HCT116 (cell line): ENCODE data around the gene CHAD. TPM values are rescaled to one million over a fixed set of nuclear protein-coding genes. Genes with fewer than 3 reads are reported as not detected.

Source experiments
- ATAC-seq: fragments of 200-7000 bp; cut with Tn5 transposase; 2 replicates; pipeline ENCODE4 v1.9.1; 2020; ENCODE audit warnings: mild to moderate bottlenecking, moderate library complexity
- BruUV-seq: library from RNA; stranded (reverse); fragments of 400-500 nt; replicated peaks from 2 replicates; lab custom pipeline; 2021; lab: Mats Ljungman, UMichigan
- CTCF ChIA-PET: fragments of 300-600 bp; sonication (Branson Sonifier 250); formaldehyde crosslinking; loops from one replicate; lab custom pipeline; 2021; ENCODE audit warnings: antibody characterized with exemption; lab: Charles Lee
- POLR2A ChIA-PET: fragments of 300-600, 350-600 bp; sonication (Branson Sonifier 250); formaldehyde crosslinking; loops from one replicate; lab custom pipeline; 2021; ENCODE audit warnings: antibody characterized with exemption; lab: Charles Lee
- RAD21 ChIA-PET, 2 experiments: fragments of 300-600 bp; sonication (Branson Sonifier 250); formaldehyde crosslinking; loops; one replicate each; lab custom pipeline; 2023; ENCODE audit warnings: low total read pairs in 2 of 2; ENCODE audit not compliant: uncharacterized antibody in 2 of 2, unreplicated experiment in 2 of 2, low non-redundant PET in 1 of 2; lab: Charles Lee
- DNase-seq: peaks from one replicate; pipeline ENCODE4 v3.0.0-alpha.2; 2010; ENCODE audit warnings: low read depth, low spot score
- H2AFZ ChIP-seq: fragments of 200-600 bp; shearing (Covaris generic), sonication (generic); 2 replicates; pipeline ENCODE4 v1.6.1; 2017; ENCODE audit warnings: low read depth, mixed run types, mixed read lengths, antibody characterized with exemption, low read length; ENCODE audit not compliant: poor library complexity, severe bottlenecking
- H3K27ac ChIP-seq: 2 replicates; pipeline ENCODE4 v1.5.1; 2012; ENCODE audit warnings: low read depth, low read length
- H3K27me3 ChIP-seq: fragments of 200-600 bp; sonication (generic); 2 replicates; pipeline ENCODE4 v1.6.1; 2016; ENCODE audit warnings: mixed run types, low read length, mixed read lengths; ENCODE audit not compliant: insufficient read depth
- H3K36me3 ChIP-seq, 2 experiments: fragments of 200-500 bp in 1 of 2; fragments of 200-600 bp in 1 of 2; sonication (Bioruptor generic) in 1 of 2; sonication (generic) in 1 of 2; 2 replicates each; pipeline versions ENCODE4 v1.5.1 to v1.6.1; 2014 to 2016; ENCODE audit warnings: low read length in 2 of 2, inconsistent platforms in 1 of 2, mixed read lengths in 1 of 2, mixed run types in 1 of 2; ENCODE audit not compliant: insufficient read depth in 2 of 2, control insufficient read depth in 1 of 2
- H3K4me1 ChIP-seq, 2 experiments: fragments of 200-600 bp in 1 of 2; sonication (generic) in 1 of 2; 2 replicates each; pipeline versions ENCODE4 v1.5.1 to v1.6.1; 2012 to 2017; ENCODE audit warnings: low read length in 2 of 2, inconsistent platforms in 1 of 2, mild to moderate bottlenecking in 1 of 2, mixed read lengths in 1 of 2, mixed run types in 1 of 2, moderate library complexity in 1 of 2; ENCODE audit not compliant: insufficient read depth in 2 of 2, control insufficient read depth in 1 of 2
- H3K4me2 ChIP-seq: fragments of 200-600 bp; sonication (generic); 2 replicates; pipeline ENCODE4 v1.6.1; 2017; ENCODE audit warnings: mixed run types, low read length, mixed read lengths
- H3K4me3 ChIP-seq, 2 experiments: fragments of 200-600 bp in 1 of 2; sonication (generic) in 1 of 2; replicated peaks in 1 of 2; 2 replicates each; pipeline ENCODE4 v1.5.1; 2011 to 2016; ENCODE audit warnings: low read length in 2 of 2, control low read depth in 1 of 2, low read depth in 1 of 2, mild to moderate bottlenecking in 1 of 2, mixed read lengths in 1 of 2, mixed run types in 1 of 2
- H3K79me2 ChIP-seq: fragments of 200-600 bp; sonication (generic); 2 replicates; pipeline ENCODE4 v1.6.1; 2017; ENCODE audit warnings: mild to moderate bottlenecking, mixed run types, low read length, moderate library complexity, mixed read lengths; ENCODE audit not compliant: insufficient read depth
- H3K9ac ChIP-seq: fragments of 200-600 bp; sonication (generic); 2 replicates; pipeline ENCODE4 v1.6.1; 2016; ENCODE audit warnings: low read length, mixed read lengths
- H3K9me2 ChIP-seq: fragments of 200-600 bp; sonication (generic), shearing (Covaris generic); 2 replicates; pipeline ENCODE4 v1.6.1; 2017; ENCODE audit warnings: mixed run types, mild to moderate bottlenecking, moderate library complexity; ENCODE audit not compliant: insufficient read depth
- H3K9me3 ChIP-seq, 2 experiments: fragments of 200-500 bp in 1 of 2; fragments of 200-600 bp in 1 of 2; sonication (Bioruptor generic) in 1 of 2; sonication (generic) in 1 of 2; 2 replicates each; pipeline ENCODE4 v1.6.1; 2014 to 2017; ENCODE audit warnings: low read length in 2 of 2, mixed read lengths in 2 of 2, inconsistent platforms in 1 of 2, low read depth in 1 of 2, mild to moderate bottlenecking in 1 of 2, mixed run types in 1 of 2, moderate library complexity in 1 of 2; ENCODE audit not compliant: control insufficient read depth in 1 of 2, insufficient read depth in 1 of 2
- H4K20me1 ChIP-seq: fragments of 200-600 bp; sonication (generic), shearing (Covaris generic); 2 replicates; pipeline ENCODE4 v1.6.1; 2017; ENCODE audit warnings: mixed run types, mild to moderate bottlenecking, moderate library complexity; ENCODE audit not compliant: insufficient read depth
- EZH2phosphoT487 ChIP-seq: fragments of 200-600 bp; IDR thresholded peaks from 2 replicates; pipeline ENCODE4 v1.6.1; 2018; ENCODE audit warnings: antibody characterized with exemption, borderline replicate concordance
- POLR2AphosphoS5 ChIP-seq: IDR thresholded peaks from 2 replicates; pipeline ENCODE4 v1.6.1; 2011; ENCODE audit warnings: mild to moderate bottlenecking, low read depth, low read length, moderate library complexity
- RAD21 ChIP-seq: IDR thresholded peaks from 2 replicates; pipeline ENCODE4 v1.6.1; 2012; ENCODE audit warnings: low read depth, mild to moderate bottlenecking
- intact Hi-C: fragments of 100-400 bp; cut with micrococcal nuclease; formaldehyde crosslinking; loops from 2 replicates; pipeline ENCODE4 v1.10.0; 2022
- total RNA-seq: library from RNA; stranded (reverse); gene quantifications from one replicate; pipeline ENCODE4 v1.2.1, GENCODE V29; 2021; ENCODE audit not compliant: unreplicated experiment
- TF ChIP-seq, protein P1 (sequence below), 3 experiments: fragments of 200-600 bp in 1 of 3; sonication (generic) in 1 of 3; IDR thresholded peaks in 2 of 3; conservative IDR thresholded peaks in 1 of 3; 2 replicates each; pipeline ENCODE4 v1.5.1; 2012 to 2017; ENCODE audit warnings: low read depth in 2 of 3, low read length in 2 of 3, antibody characterized with exemption in 1 of 3, borderline replicate concordance in 1 of 3, control low read depth in 1 of 3, mild to moderate bottlenecking in 1 of 3, mixed read lengths in 1 of 3, mixed run types in 1 of 3, moderate library complexity in 1 of 3; ENCODE audit not compliant: insufficient read depth in 1 of 3

CHAD gene
- total RNA-seq, 1 experiment from 2014 or later, result not detected

GRCh38 chr17:50458701-50459676 is 9.7 kb downstream of the CHAD start:
- peak; percentile 75 for ATAC-seq
- peak; percentile 15 for DNase-seq

More at GRCh38 chr17:50458701-50459676, 9.7 kb downstream of the CHAD start:
- intact Hi-C loops, result no loop called here
- H3K4me2 ChIP-seq, result peak overlapping the region; percentile 37
- TF ChIP-seq EZH2phosphoT487 (no peak), RAD21 (no peak), POLR2AphosphoS5 (0 out of 2 replicates have a peak, but pooled peaks have one; percentile 12)
- TF ChIP-seq, protein P1, sequence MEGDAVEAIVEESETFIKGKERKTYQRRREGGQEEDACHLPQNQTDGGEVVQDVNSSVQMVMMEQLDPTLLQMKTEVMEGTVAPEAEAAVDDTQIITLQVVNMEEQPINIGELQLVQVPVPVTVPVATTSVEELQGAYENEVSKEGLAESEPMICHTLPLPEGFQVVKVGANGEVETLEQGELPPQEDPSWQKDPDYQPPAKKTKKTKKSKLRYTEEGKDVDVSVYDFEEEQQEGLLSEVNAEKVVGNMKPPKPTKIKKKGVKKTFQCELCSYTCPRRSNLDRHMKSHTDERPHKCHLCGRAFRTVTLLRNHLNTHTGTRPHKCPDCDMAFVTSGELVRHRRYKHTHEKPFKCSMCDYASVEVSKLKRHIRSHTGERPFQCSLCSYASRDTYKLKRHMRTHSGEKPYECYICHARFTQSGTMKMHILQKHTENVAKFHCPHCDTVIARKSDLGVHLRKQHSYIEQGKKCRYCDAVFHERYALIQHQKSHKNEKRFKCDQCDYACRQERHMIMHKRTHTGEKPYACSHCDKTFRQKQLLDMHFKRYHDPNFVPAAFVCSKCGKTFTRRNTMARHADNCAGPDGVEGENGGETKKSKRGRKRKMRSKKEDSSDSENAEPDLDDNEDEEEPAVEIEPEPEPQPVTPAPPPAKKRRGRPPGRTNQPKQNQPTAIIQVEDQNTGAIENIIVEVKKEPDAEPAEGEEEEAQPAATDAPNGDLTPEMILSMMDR (IDR thresholded peaks at IDR 0.05 in 2 of 3, conservative IDR thresholded peaks at IDR 0.05 in 1 of 3; ENCODE audit: borderline replicate concordance in 1 of 3, insufficient read depth in 1 of 3, low read depth in 2 of 3, low read length in 2 of 3), result no peak
- no TSS peak for BruUV-seq
- CTCF ChIA-PET, result interaction anchor here (1.7 kb wide), 1 partner anchor 62 kb away, joined by 4 read pairs; the partner anchor contains the start of gene LRRC59
- H3K27me3 ChIP-seq, result no peaks in the 10 kb centered on the region
- peaks cover 19 to 36% of the 10 kb centered on the region in 2 experiments for H3K4me1 ChIP-seq
- no peaks in the 10 kb centered on the region for H4K20me1 ChIP-seq
- no peaks in the 10 kb centered on the region for H3K9me2 ChIP-seq
- no peaks in the 10 kb centered on the region for H3K9me3 ChIP-seq
- no peak overlapping the region for H2AFZ ChIP-seq
- H3K27ac ChIP-seq, result peak overlapping the region; percentile 2; the same call in 1 of the 2 replicates
- H3K9ac ChIP-seq, result no peak overlapping the region
- H3K36me3 ChIP-seq, result no peaks in the 10 kb centered on the region
- POLR2A ChIA-PET, result interaction anchor here (1.0 kb wide), 1 partner anchor 9 kb away, joined by 3 read pairs; no protein-coding TSS in a partner anchor
- H3K79me2 ChIP-seq, result no peaks in the 10 kb centered on the region
- no peak overlapping the region for H3K4me3 ChIP-seq
- RAD21 ChIA-PET, result no interaction called here
